NT2/D1 (cell line): Measurements from ENCODE around the gene RAPH1.
"Not testable (repeated sequence)": the region's sequence is repeated elsewhere in the genome, so short reads cannot be mapped to it uniquely, and the experiment has no call there.

Source experiments
- DNase-seq: peaks from one replicate; pipeline ENCODE4 v3.0.0-alpha.2; 2011; ENCODE audit warnings: low read depth, low spot score
- H3K27me3 ChIP-seq: 2 replicates; pipeline ENCODE4 v1.6.0; 2011; ENCODE audit warnings: mild to moderate bottlenecking; ENCODE audit not compliant: insufficient read length, insufficient read depth
- H3K36me3 ChIP-seq: 2 replicates; pipeline ENCODE4 v1.6.1; 2011; ENCODE audit warnings: mild to moderate bottlenecking, low read length, mixed read lengths; ENCODE audit not compliant: insufficient read depth, insufficient read length
- H3K4me1 ChIP-seq: 2 replicates; pipeline ENCODE4 v1.5.1; 2011; ENCODE audit not compliant: insufficient read depth, insufficient read length
- H3K4me3 ChIP-seq: 2 replicates; pipeline ENCODE4 v1.5.1; 2011; ENCODE audit warnings: low read depth; ENCODE audit not compliant: insufficient read length
- H3K9ac ChIP-seq: 2 replicates; pipeline ENCODE4 v1.6.0; 2011; ENCODE audit warnings: low read depth; ENCODE audit not compliant: insufficient read length
- H3K9me3 ChIP-seq: 2 replicates; pipeline ENCODE4 v1.5.1; 2011; ENCODE audit warnings: mild to moderate bottlenecking, low read length; ENCODE audit not compliant: insufficient read depth
- SUZ12 ChIP-seq: IDR thresholded peaks from 2 replicates; pipeline ENCODE4 v1.6.1; 2011; ENCODE audit not compliant: insufficient read length, insufficient read depth; ENCODE audit errors: extremely low read depth
- YY1 ChIP-seq: IDR thresholded peaks from 2 replicates; pipeline ENCODE4 v1.6.1; 2011; ENCODE audit not compliant: insufficient read length, insufficient read depth
- ZNF274 ChIP-seq: IDR thresholded peaks from 2 replicates; pipeline ENCODE4 v1.6.1; 2011; ENCODE audit warnings: mild to moderate bottlenecking, low read depth, low read length

The RAPH1 gene

GRCh38 chr2:203404996-203405395, 130.1 kb downstream of the RAPH1 start:
- no peak for DNase-seq
- Histone ChIP-seq H3K9me3 (no peaks in the 10 kb centered on the region), H3K27me3 (no peaks in the 10 kb centered on the region), H3K4me1 (no peaks in the 10 kb centered on the region), H3K4me3 (no peak overlapping the region), H3K36me3 (peaks cover 36% of the 10 kb centered on the region), H3K9ac (no peak overlapping the region)
- TF ChIP-seq ZNF274: no peak
- no peak for TF ChIP-seq SUZ12
- no peak for TF ChIP-seq YY1

GRCh38 chr2:203400805-203401585, 134.1 kb downstream of the RAPH1 start:
- Histone ChIP-seq H3K36me3 (peaks cover 41% of the 10 kb centered on the region), H3K4me3 (no peak overlapping the region), H3K9ac (no peak overlapping the region), H3K27me3 (no peaks in the 10 kb centered on the region), H3K9me3 (peaks cover 6% of the 10 kb centered on the region; the same call in 1 of the 2 replicates), H3K4me1 (no peaks in the 10 kb centered on the region)
- no peak for DNase-seq
- TF ChIP-seq SUZ12 (no peak), ZNF274 (no peak), YY1 (no peak)

GRCh38 chr2:203399031-203399430, 136.1 kb downstream of the RAPH1 start:
- H3K4me3 ChIP-seq: no peak overlapping the region
- TF ChIP-seq SUZ12 (no peak), ZNF274 (no peak), YY1 (no peak)
- H3K9me3 ChIP-seq: peaks cover 6% of the 10 kb centered on the region; the same call in 1 of the 2 replicates
- no peaks in the 10 kb centered on the region for H3K4me1 ChIP-seq
- no peaks in the 10 kb centered on the region for H3K27me3 ChIP-seq
- no peak for DNase-seq
- H3K9ac ChIP-seq: no peak overlapping the region
- H3K36me3 ChIP-seq: peaks cover 40% of the 10 kb centered on the region

DNA sequence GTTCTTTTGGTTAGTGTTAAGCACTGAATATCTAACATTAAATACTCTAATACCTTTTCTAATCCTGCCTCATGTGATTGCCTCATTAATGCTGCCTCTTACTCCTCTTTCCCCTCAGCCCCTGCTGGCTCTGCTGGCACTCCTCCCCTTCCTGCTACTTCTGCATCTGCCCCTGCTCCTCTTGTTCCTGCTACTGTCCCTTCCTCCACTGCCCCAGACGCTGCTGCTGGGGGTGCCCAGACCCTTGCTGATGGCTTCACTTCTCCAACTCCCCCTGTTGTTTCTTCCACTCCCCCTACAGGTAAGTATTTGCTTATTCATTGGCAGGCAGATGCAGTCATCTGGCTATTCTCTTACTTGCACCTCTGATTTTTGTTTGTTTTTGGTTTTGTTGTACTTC, 138.4 kb downstream of the RAPH1 start:
- peak; percentile 43 for DNase-seq
- TF ChIP-seq YY1 (no peak), ZNF274 (no peak), SUZ12 (no peak)
- H3K27me3 ChIP-seq: no peaks in the 10 kb centered on the region
- no peak overlapping the region for H3K4me3 ChIP-seq
- H3K9me3 ChIP-seq: peaks cover 6% of the 10 kb centered on the region; the same call in 1 of the 2 replicates
- H3K4me1 ChIP-seq: no peaks in the 10 kb centered on the region
- H3K9ac ChIP-seq: no peak overlapping the region
- H3K36me3 ChIP-seq: peaks cover 32% of the 10 kb centered on the region

DNA sequence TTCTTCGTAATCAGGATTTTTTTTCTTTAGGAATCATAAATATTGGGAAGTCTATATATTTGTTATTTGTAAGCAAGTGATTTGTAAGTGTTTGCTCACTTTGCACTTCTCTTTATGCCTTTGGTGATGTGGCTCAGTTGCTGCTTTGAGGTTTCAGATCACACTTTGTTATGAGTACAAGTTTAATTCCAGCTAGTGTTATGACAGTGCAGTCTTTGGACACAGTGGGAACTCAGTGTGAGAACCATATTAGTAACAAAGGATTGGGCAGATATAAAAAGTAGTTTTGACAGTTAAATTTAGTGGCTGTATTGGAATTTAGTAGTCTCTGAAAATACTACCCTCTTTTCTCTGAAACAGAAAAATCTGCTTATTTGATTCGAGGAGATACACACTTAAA, 139.2 kb downstream of the RAPH1 start:
- H3K4me3 ChIP-seq: no peak overlapping the region
- TF ChIP-seq ZNF274: no peak
- TF ChIP-seq SUZ12: no peak
- no peak for TF ChIP-seq YY1
- H3K27me3 ChIP-seq: no peaks in the 10 kb centered on the region
- no peak for DNase-seq
- H3K4me1 ChIP-seq: no peaks in the 10 kb centered on the region
- H3K36me3 ChIP-seq: peaks cover 36% of the 10 kb centered on the region
- H3K9me3 ChIP-seq: peaks cover 6% of the 10 kb centered on the region; the same call in 1 of the 2 replicates
- no peak overlapping the region for H3K9ac ChIP-seq

GRCh38 chr2:203394519-203395227, 140.4 kb downstream of the RAPH1 start:
- no peak overlapping the region for H3K4me3 ChIP-seq
- peaks cover 6% of the 10 kb centered on the region; the same call in 1 of the 2 replicates for H3K9me3 ChIP-seq
- TF ChIP-seq SUZ12 (no peak), ZNF274 (no peak), YY1 (no peak)
- H3K27me3 ChIP-seq: no peaks in the 10 kb centered on the region
- H3K9ac ChIP-seq: no peak overlapping the region
- no peak for DNase-seq
- peaks cover 41% of the 10 kb centered on the region for H3K36me3 ChIP-seq
- H3K4me1 ChIP-seq: no peaks in the 10 kb centered on the region

- H3K27me3 ChIP-seq, H3K4me1 ChIP-seq, H3K9ac ChIP-seq, H3K9me3 ChIP-seq, H3K4me3 ChIP-seq, DNase-seq: not testable (repeated sequence)
- peaks cover 14% of the 10 kb centered on the region for H3K36me3 ChIP-seq
Measured at GRCh38 chr2:203388153-203388552, 146.9 kb downstream of the RAPH1 start.
